ENCODE results near the gene IL1RAP. TPM values are rescaled to one million over a fixed set of nuclear protein-coding genes. Genes with fewer than 3 reads are reported as not detected.

Gene IL1RAP
- total and polyA plus RNA-seq, 10 donors = 1.1 to 47.4 (median 24.6) TPM

DNA sequence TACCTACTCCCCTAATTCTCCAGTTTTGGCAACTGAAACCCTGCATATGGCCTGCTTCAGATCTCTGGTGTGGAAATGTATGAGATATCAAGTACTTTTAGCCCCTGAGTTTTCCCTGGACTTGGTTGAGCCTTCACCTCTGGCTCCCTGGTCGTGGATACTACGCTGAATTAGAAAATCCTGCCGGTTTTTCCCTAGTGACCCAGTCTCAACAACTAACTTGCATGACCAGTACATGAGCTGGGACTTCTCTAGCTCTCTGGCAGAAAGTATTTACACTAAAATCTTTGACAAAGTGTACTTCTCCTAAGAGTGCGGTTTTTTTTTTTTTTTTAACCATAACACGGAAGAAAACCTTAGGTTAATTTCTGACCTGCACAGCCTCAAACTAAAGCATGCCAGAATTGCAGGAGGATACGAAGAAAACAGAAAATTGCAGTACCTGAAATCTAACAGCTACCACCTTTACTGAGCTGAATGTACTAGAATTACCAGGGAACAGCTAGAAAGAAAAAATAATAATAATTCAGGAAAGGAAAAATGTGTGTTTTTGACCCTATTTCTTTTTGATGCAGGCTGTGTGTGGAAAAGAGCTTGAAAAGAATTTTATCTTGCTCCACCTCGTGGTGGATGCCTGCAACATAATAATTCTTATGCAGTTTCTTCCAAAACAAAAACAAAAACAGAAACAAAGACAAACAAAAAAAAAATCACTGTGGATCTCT is 183.1 kb downstream of the IL1RAP start:
- no peak for TF ChIP-seq POLR2AphosphoS5 (IDR thresholded peaks at IDR 0.05)
- TF ChIP-seq POLR2A (IDR thresholded peaks at IDR 0.05) = no peak
- TF ChIP-seq, protein P1, sequence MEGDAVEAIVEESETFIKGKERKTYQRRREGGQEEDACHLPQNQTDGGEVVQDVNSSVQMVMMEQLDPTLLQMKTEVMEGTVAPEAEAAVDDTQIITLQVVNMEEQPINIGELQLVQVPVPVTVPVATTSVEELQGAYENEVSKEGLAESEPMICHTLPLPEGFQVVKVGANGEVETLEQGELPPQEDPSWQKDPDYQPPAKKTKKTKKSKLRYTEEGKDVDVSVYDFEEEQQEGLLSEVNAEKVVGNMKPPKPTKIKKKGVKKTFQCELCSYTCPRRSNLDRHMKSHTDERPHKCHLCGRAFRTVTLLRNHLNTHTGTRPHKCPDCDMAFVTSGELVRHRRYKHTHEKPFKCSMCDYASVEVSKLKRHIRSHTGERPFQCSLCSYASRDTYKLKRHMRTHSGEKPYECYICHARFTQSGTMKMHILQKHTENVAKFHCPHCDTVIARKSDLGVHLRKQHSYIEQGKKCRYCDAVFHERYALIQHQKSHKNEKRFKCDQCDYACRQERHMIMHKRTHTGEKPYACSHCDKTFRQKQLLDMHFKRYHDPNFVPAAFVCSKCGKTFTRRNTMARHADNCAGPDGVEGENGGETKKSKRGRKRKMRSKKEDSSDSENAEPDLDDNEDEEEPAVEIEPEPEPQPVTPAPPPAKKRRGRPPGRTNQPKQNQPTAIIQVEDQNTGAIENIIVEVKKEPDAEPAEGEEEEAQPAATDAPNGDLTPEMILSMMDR (IDR thresholded peaks at IDR 0.05 in 8 of 11, conservative IDR thresholded peaks at IDR 0.05 in 3 of 11) = peak in 7 of 11 experiments; percentile 6 to 46 (median 38)
- Histone ChIP-seq H3K4me3 (no peak overlapping the region), H3K27ac (no peak overlapping the region), H3K27me3 (replicated peaks in 1 of 7) (peaks cover 0 to 7% (median 0%) of the 10 kb centered on the region in 7 donors), H3K36me3 (no peaks in the 10 kb centered on the region), H3K4me1 (peaks cover 0 to 10% (median 0%) of the 10 kb centered on the region in 6 donors), H3K9me3 (no peaks in the 10 kb centered on the region)
- no peak for DNase-seq
- WGBS, 5 donors = 48 to 59% (median 54%) methylated on average over 7 of the region's 7 CpGs
- intact Hi-C loops (cut with DNase I; ENCODE audit: low total_unique reads) = no loop called here

GRCh38 chr3:190697502-190697830 is 183.6 kb downstream of the IL1RAP start:
- no peak for DNase-seq
- Histone ChIP-seq H3K27ac (no peak overlapping the region), H3K4me3 (no peak overlapping the region), H3K27me3 (replicated peaks in 1 of 7) (peaks cover 0 to 7% (median 0%) of the 10 kb centered on the region in 7 donors), H3K9me3 (no peaks in the 10 kb centered on the region), H3K36me3 (no peaks in the 10 kb centered on the region), H3K4me1 (peaks cover 0 to 10% (median 0%) of the 10 kb centered on the region in 6 donors)
- TF ChIP-seq POLR2AphosphoS5 (IDR thresholded peaks at IDR 0.05) = no peak
- TF ChIP-seq, protein P1 (IDR thresholded peaks at IDR 0.05 in 8 of 11, conservative IDR thresholded peaks at IDR 0.05 in 3 of 11) = peak in 1 of 11 experiments; percentile 5
- intact Hi-C loops (cut with DNase I; ENCODE audit: low total_unique reads) = no loop called here

DNA sequence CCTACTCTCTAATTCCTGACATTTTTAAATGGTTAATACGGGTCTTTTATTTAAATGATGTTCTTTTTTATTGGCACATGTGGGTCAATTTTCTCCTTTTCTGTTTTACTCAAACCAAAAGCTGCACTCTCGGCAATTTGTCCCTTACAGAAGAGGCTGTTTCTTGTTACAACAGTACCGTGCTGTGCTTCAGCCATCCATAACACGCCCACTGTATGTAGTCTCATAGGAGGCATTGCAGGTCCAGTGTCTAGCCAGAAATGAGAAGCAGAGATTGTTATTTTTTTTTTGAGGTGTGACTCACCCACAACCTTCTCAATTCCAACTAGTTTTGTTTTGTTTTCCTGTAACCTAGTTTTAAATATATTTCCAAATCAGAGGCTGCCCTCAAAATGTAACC is 184.0 kb downstream of the IL1RAP start:
- peaks cover 0 to 10% (median 0%) of the 10 kb centered on the region in 6 donors for H3K4me1 ChIP-seq
- TF ChIP-seq POLR2AphosphoS5 (IDR thresholded peaks at IDR 0.05) (no peak), POLR2A (IDR thresholded peaks at IDR 0.05) (no peak)
- TF ChIP-seq, protein P1 (IDR thresholded peaks at IDR 0.05 in 8 of 11, conservative IDR thresholded peaks at IDR 0.05 in 3 of 11) = no peak
- WGBS, 5 donors = 63 to 81% (median 73%) methylated on average over 4 of the region's 4 CpGs
- peaks cover 0 to 7% (median 0%) of the 10 kb centered on the region in 7 donors for H3K27me3 ChIP-seq (replicated peaks in 1 of 7)
- no peak for DNase-seq
- H3K36me3 ChIP-seq = no peaks in the 10 kb centered on the region
- H3K4me3 ChIP-seq = no peak overlapping the region
- no peaks in the 10 kb centered on the region for H3K9me3 ChIP-seq
- intact Hi-C loops (cut with DNase I; ENCODE audit: low total_unique reads) = no loop called here
- no peak overlapping the region for H3K27ac ChIP-seq

DNA sequence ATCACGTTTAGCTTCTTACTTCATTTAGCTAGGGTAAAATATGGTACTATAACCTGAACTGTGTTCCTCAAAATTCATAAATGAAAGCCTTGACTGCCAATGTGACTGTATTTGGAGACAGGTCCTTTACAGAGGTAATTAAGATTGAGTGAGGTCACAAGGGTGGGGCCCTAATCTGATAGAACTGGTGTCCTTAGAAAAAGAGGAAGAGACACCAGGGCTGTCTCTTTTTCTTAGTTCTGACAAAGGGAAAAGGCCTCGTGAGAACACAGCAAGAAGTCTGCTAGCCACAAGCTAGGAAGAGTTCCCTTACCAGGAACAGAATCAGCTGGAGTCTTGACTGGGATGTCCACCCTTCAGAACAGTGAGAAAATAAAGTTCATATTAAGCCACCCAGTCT is 185.9 kb downstream of the IL1RAP start:
- H3K27me3 ChIP-seq (replicated peaks in 1 of 7) = peaks cover 0 to 13% (median 0%) of the 10 kb centered on the region in 7 donors
- TF ChIP-seq, protein P1 (IDR thresholded peaks at IDR 0.05 in 8 of 11, conservative IDR thresholded peaks at IDR 0.05 in 3 of 11) = no peak
- TF ChIP-seq POLR2A (IDR thresholded peaks at IDR 0.05) (no peak), POLR2AphosphoS5 (IDR thresholded peaks at IDR 0.05) (no peak)
- intact Hi-C loops (cut with DNase I; ENCODE audit: low total_unique reads) = no loop called here
- H3K4me3 ChIP-seq = no peak overlapping the region
- DNase-seq = no peak
- WGBS, 5 donors = 65 to 79% (median 67%) methylated on average over 2 of the region's 2 CpGs
- H3K9me3 ChIP-seq = no peaks in the 10 kb centered on the region
- H3K4me1 ChIP-seq = peaks cover 0 to 10% (median 0%) of the 10 kb centered on the region in 6 donors
- no peak overlapping the region for H3K27ac ChIP-seq
- no peaks in the 10 kb centered on the region for H3K36me3 ChIP-seq

Data from spleen (tissue), 11 donors.